BLaER1 treated with 17β-estradiol and CSF1 and Interleukin-3, amounts not matched to agents 10 nM and 100 nM (cell line): ENCODE measurements around the gene RNF130.

Experiments used
- H3K27ac ChIP-seq, 11 experiments: shearing (Covaris generic); formaldehyde crosslinking; 2 replicates each; pipeline ENCODE4 v1.8.1; 2022
- H3K27me3 ChIP-seq, 11 experiments: shearing (Covaris generic); formaldehyde crosslinking; 2 replicates each; pipeline ENCODE4 v1.8.1; 2022
- H3K36me3 ChIP-seq, 11 experiments: shearing (Covaris generic); formaldehyde crosslinking; 2 replicates each; pipeline ENCODE4 v1.8.1; 2022
- H3K4me1 ChIP-seq, 10 experiments: shearing (Covaris generic); formaldehyde crosslinking; 2 replicates each; pipeline ENCODE4 v1.8.1; 2022
- H3K4me2 ChIP-seq, 11 experiments: shearing (Covaris generic); formaldehyde crosslinking; 2 replicates each; pipeline ENCODE4 v1.8.1; 2022
- H3K4me3 ChIP-seq, 10 experiments: shearing (Covaris generic); formaldehyde crosslinking; 2 replicates each; pipeline ENCODE4 v1.8.1; 2022
- H3K9ac ChIP-seq, 11 experiments: shearing (Covaris generic); formaldehyde crosslinking; 2 replicates each; pipeline ENCODE4 v1.8.1; 2022
- H3K9me3 ChIP-seq, 11 experiments: shearing (Covaris generic); formaldehyde crosslinking; replicated peaks in 1 of 11; 2 replicates each; pipeline ENCODE4 v1.8.1; 2022
- H4K20me1 ChIP-seq, 11 experiments: shearing (Covaris generic); formaldehyde crosslinking; 2 replicates each; pipeline ENCODE4 v1.8.1; 2022
- Cebpa-rat ChIP-seq, 11 experiments: shearing (Covaris generic); IDR thresholded peaks; 2 replicates each; pipeline ENCODE4 v1.8.1; 2022

The RNF130 gene

DNA sequence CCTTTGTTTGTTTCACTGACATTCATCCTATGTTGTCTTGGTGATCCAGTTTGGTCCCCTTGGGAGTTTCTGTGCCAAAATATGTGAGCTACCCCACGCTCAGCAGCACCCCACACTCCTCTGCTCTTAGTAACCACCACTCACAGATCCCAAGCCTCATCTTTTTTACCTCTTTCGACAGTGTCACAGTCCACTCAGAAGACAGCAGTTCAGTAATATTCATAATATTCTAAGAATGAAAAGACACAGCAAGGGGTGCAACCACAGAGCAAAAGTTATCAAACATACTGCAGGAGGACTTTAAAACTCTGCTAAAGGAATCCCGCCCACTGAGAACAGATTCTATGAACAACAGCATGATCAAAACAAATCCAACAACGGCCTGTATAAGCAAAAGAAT, 28.2 kb downstream of the RNF130 start:
- H4K20me1 ChIP-seq = peaks cover 55 to 100% (median 95%) of the 10 kb centered on the region in 11 experiments
- peaks cover 0 to 51% (median 0%) of the 10 kb centered on the region in 10 experiments; a peak in 6 of 20 replicates for H3K4me1 ChIP-seq
- no peak overlapping the region for H3K9ac ChIP-seq
- peak overlapping the region in 1 of 11 experiments; percentile 9; a peak in 1 of 22 replicates for H3K27ac ChIP-seq
- TF ChIP-seq Cebpa-rat (IDR thresholded peaks at IDR 0.05) = no peak
- no peak overlapping the region for H3K4me3 ChIP-seq
- peaks cover 5 to 73% (median 60%) of the 10 kb centered on the region in 11 experiments; a peak in 20 of 22 replicates for H3K9me3 ChIP-seq
- H3K27me3 ChIP-seq = no peaks in the 10 kb centered on the region
- H3K36me3 ChIP-seq = peaks cover 79 to 98% (median 93%) of the 10 kb centered on the region in 11 experiments
- H3K4me2 ChIP-seq = no peak overlapping the region; a peak in 1 of 22 replicates

DNA sequence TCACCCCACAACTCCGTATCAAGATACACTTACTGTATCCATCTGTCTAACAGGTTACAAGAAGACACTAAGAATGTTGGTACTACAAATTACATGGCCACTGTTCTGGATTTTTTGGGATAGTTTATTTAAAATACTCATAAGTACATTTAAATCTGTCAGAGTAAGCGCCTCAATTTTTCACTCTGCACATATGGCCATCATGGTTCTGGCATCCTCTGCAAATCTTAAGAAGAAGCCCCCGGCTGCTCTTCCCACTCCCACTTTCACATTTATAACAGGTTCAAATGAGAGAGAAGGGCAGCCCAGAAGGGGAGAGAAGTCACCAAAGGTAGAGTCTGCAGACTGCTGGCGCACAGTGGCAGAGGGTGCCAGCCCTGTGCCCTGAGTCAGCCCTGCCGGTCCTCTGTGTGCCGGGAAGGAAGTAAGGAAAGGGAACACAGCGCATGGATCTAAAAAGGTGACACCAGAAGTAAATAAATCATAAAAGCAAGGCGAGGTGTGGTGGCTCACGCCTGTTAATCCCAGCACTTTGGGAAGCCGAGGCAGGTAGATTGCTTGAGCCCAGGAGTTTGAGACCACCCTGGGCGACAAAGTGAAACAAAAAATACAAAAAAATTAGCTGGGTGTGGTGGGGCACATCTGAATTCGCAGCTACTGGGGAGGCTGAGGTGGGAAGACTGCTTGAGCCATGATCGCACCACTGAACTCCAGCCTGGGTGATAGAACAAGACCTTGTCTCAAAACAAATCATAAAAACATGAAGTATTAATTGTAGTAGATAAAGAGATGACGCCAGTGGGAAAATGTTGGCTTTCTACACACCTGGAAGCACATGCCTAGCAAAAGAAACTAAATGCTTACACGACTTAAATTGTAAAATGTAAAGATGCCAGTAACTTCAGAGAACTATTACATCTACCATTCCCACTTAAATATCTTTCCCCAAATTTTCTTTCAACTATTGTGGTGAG, 30.0 kb downstream of the RNF130 start:
- H3K4me1 ChIP-seq = peaks cover 0 to 34% (median 0%) of the 10 kb centered on the region in 10 experiments; a peak in 3 of 20 replicates
- no peak overlapping the region for H3K9ac ChIP-seq
- peaks cover 23 to 73% (median 60%) of the 10 kb centered on the region in 11 experiments for H3K9me3 ChIP-seq
- TF ChIP-seq Cebpa-rat (IDR thresholded peaks at IDR 0.05) = no peak
- H3K4me2 ChIP-seq = no peak overlapping the region
- H3K27ac ChIP-seq = 0 out of 22 replicates have a peak overlapping the region, but pooled peaks of 1 of the 11 experiments have one; percentile 1
- peaks cover 53 to 98% (median 77%) of the 10 kb centered on the region in 11 experiments for H4K20me1 ChIP-seq
- H3K4me3 ChIP-seq = no peak overlapping the region
- peaks cover 91 to 98% (median 95%) of the 10 kb centered on the region in 11 experiments for H3K36me3 ChIP-seq
- no peaks in the 10 kb centered on the region for H3K27me3 ChIP-seq

DNA sequence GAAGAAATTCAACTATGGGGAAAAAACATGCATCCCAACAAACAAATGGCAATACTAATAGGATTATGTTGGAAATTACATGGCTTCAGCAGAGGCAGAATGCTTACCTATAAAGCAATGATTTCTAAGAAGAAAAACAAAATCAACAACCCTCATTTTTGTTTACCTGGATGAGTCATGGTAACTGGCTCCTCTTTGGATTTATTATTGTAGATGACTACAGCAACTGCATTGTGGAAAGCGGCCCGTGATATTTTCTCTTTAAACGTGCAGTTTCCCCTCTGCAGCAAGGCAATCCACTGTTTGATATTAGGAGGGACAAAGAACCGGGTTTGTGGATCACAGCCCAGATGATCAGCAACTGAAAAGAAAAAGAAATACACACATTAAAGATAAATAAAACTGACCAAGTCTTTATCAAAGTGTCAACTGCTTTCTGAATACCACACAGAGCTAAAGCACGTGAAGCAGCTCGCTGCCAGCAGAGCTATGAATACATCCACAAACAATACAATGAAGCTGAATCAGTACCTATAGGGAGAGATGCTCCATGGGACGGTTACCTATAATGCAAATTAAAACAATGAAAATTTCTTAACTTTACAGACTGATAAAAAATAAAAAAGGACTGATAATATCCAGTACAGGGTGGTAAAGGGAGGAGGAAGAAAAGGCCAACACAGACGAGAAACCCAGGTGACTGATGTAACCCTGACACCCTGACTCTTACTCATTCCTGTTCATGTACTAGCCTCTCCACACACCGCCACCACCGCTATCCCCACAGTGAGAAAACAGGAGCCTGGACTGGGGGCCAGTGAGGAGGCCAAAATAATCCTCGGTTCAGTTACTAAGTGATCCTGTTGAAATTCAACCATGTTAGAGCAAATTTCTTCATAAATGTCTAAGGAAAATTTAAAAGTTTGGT, 31.0 kb downstream of the RNF130 start:
- Histone ChIP-seq H3K27me3 (no peaks in the 10 kb centered on the region), H3K4me1 (peaks cover 0 to 25% (median 0%) of the 10 kb centered on the region in 10 experiments; a peak in 4 of 20 replicates), H3K36me3 (peaks cover 91 to 98% (median 95%) of the 10 kb centered on the region in 11 experiments), H3K4me2 (no peak overlapping the region), H4K20me1 (peaks cover 47 to 98% (median 69%) of the 10 kb centered on the region in 11 experiments), H3K9me3 (peaks cover 28 to 73% (median 60%) of the 10 kb centered on the region in 11 experiments), H3K4me3 (no peak overlapping the region), H3K27ac (no peak overlapping the region), H3K9ac (no peak overlapping the region)
- TF ChIP-seq Cebpa-rat (IDR thresholded peaks at IDR 0.05) = no peak

DNA sequence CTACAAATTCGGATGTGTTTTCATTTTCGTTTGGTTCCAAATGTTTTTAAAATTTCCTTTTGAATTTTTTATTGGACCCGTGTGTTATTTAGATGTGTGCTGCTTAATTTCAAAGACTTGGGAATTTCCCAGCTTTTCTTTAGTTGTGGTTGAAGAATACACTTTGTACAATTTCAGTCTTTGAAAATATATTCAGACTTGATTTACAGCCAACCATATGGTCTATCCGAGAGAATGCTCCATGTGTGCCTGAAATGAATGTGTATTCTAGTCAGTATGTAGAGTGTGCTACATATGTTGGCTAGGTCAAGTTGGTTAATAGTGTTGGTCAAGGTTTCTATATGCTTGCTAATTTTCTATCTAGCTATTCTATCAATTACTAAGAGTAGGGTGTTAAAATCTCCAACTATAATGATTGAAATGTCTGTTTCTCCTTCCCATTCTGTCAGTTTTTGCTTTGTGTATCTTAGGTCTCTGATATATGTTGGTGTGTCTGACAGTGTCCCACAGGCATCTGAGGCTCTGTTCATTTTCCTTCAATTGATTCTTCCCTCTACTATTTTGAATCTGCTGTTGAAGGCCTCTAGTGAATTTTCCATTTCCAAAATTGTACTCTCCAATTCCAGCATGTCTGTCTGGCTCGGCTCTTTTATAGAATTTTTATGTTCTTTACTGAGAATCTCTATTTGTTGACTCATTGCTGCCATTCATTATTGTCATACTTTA, 36.2 kb downstream of the RNF130 start:
- Histone ChIP-seq H3K36me3 (peaks cover 93 to 100% (median 100%) of the 10 kb centered on the region in 11 experiments), H3K4me3 (no peak overlapping the region; a peak in 1 of 20 replicates), H3K27ac (peak overlapping the region in 3 of 11 experiments; percentile 21 to 39 (median 34); a peak in 5 of 22 replicates), H4K20me1 (peaks cover 0 to 98% (median 48%) of the 10 kb centered on the region in 11 experiments; a peak in 20 of 22 replicates), H3K27me3 (no peaks in the 10 kb centered on the region), H3K4me2 (peak overlapping the region in 1 of 11 experiments; percentile 59; a peak in 1 of 22 replicates), H3K4me1 (peaks cover 0 to 25% (median 0%) of the 10 kb centered on the region in 10 experiments; a peak in 6 of 20 replicates), H3K9me3 (peaks cover 34 to 82% (median 80%) of the 10 kb centered on the region in 11 experiments), H3K9ac (no peak overlapping the region)
- TF ChIP-seq Cebpa-rat (IDR thresholded peaks at IDR 0.05) = no peak

DNA sequence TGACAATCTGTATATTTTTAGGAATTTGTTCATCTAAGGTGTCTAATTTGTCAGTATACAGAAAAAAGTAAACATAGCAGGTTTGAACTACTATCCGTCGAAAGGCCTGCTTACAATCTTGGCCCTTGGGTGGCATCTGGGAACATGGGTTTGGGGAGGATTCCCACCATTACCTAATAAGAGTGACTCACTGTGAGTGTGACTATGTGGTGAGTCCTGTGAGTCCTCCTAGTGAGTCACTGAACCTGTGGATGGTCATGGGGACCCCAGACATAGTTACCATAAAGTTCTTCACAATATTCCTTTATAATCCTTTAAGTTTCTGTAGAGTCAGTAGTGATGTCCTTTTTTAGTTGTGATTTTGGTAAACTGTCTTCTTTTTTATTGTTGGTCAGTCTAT, 37.0 kb downstream of the RNF130 start:
- H4K20me1 ChIP-seq = peaks cover 0 to 98% (median 48%) of the 10 kb centered on the region in 11 experiments; a peak in 20 of 22 replicates
- peak overlapping the region in 3 of 11 experiments; percentile 21 to 39 (median 34); a peak in 5 of 22 replicates for H3K27ac ChIP-seq
- H3K4me3 ChIP-seq = no peak overlapping the region
- H3K9ac ChIP-seq = no peak overlapping the region
- H3K27me3 ChIP-seq = no peaks in the 10 kb centered on the region
- peak overlapping the region in 2 of 11 experiments; percentile 39 to 59; a peak in 3 of 22 replicates for H3K4me2 ChIP-seq
- no peak for TF ChIP-seq Cebpa-rat (IDR thresholded peaks at IDR 0.05)
- peaks cover 93 to 100% (median 100%) of the 10 kb centered on the region in 11 experiments for H3K36me3 ChIP-seq
- peaks cover 0 to 29% (median 0%) of the 10 kb centered on the region in 10 experiments; a peak in 6 of 20 replicates for H3K4me1 ChIP-seq
- H3K9me3 ChIP-seq = peaks cover 34 to 75% (median 72%) of the 10 kb centered on the region in 11 experiments

DNA sequence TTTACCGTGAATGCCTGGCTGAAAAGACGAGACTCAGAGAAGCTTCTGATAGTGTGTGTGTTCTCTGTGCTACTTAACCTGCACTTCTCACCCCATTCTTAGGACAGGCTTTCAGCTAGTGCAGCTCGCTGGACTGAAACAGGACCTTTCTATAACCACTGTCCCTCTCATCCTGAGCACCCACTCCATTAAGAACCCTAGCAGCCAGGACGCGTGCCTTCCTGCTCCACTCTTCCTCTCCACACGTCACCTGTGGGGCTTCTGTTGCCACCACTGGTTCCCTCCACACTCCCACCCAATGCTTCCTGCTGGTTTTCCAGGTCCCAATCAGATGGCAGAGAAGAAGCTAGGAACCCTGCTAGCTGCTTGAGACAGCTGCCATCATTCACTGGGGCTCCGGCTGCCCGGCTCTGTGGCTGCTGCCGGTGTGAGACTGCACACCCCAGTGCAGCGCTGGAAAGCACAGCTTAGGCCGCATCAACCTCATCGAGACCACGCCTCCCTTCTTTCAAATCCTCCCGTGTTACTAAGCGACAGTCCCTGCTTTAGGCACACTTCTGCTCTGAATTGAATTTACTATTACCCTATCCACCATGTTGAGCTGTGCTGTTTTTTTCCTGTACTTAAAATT, 44.0 kb downstream of the RNF130 start:
- H3K27me3 ChIP-seq = no peaks in the 10 kb centered on the region
- TF ChIP-seq Cebpa-rat (IDR thresholded peaks at IDR 0.05) = no peak
- peak overlapping the region in 2 of 11 experiments; percentile 1 to 15; a peak in 3 of 22 replicates for H3K9ac ChIP-seq
- H3K4me1 ChIP-seq = peaks cover 0 to 77% (median 10%) of the 10 kb centered on the region in 10 experiments; a peak in 12 of 20 replicates
- peaks cover 80 to 100% (median 97%) of the 10 kb centered on the region in 11 experiments for H3K36me3 ChIP-seq
- H3K27ac ChIP-seq = peak overlapping the region in 2 of 11 experiments; percentile 4 to 13; a peak in 1 of 22 replicates
- peaks cover 0 to 31% (median 22%) of the 10 kb centered on the region in 11 experiments; a peak in 18 of 22 replicates for H3K9me3 ChIP-seq
- H3K4me2 ChIP-seq = peak overlapping the region in 3 of 11 experiments; percentile 18 to 48 (median 48); a peak in 4 of 22 replicates
- H3K4me3 ChIP-seq = no peak overlapping the region
- peaks cover 23 to 100% (median 99%) of the 10 kb centered on the region in 11 experiments for H4K20me1 ChIP-seq
